ENCODE results near the gene SYTL1. TPM values are rescaled to one million over a fixed set of nuclear protein-coding genes. Genes with fewer than 3 reads are reported as not detected.
A peak's percentile ranks its signal among the peaks of the same experiment; 100 is the strongest.

SYTL1 gene
- total and polyA plus RNA-seq, 9 of the 15 experiments (the other 6 are each of a cell fraction or from before 2014, with no cell fraction given), result 0.04 to 9.3 (median 1.7) TPM

GRCh38 chr1:27321813-27322568 lies 19.8 kb upstream of the SYTL1 start, which contains the start of gene TMEM222 (continued):
- TF ChIP-seq E2F1 (CRISPR knock-in tag; IDR thresholded peaks at IDR 0.05), result peak; percentile 92
- TF ChIP-seq SRSF7 (optimal IDR thresholded peaks at IDR 0.05; ENCODE audit: low read depth, low read length), result no peak
- 0 out of 2 replicates have a peak, but pooled peaks have one; percentile 24 for TF ChIP-seq ZNF830 (CRISPR knock-in tag; IDR thresholded peaks at IDR 0.05)
- TF ChIP-seq SIRT6 (IDR thresholded peaks at IDR 0.05; ENCODE audit: low read depth, low read length), result no peak
- TF ChIP-seq HDAC6 (IDR thresholded peaks at IDR 0.05; ENCODE audit: low read depth, low read length), result no peak
- TF ChIP-seq ZNF561 (CRISPR knock-in tag; conservative IDR thresholded peaks at IDR 0.05), result no peak
- peak; percentile 91 for TF ChIP-seq VEZF1 (CRISPR knock-in tag; IDR thresholded peaks at IDR 0.05)
- no peak for TF ChIP-seq MCM2 (IDR thresholded peaks at IDR 0.05; ENCODE audit: low read depth)
- TF ChIP-seq BDP1 (IDR thresholded peaks at IDR 0.05; ENCODE audit: insufficient read depth, insufficient read length), result no peak
- peak; percentile 38 to 57; a peak in 2 of 4 replicates for TF ChIP-seq ZMIZ1 (IDR thresholded peaks at IDR 0.05; ENCODE audit: low read depth in 2 of 2, low read length in 2 of 2)
- no peak for TF ChIP-seq ZNF133 (CRISPR knock-in tag; IDR thresholded peaks at IDR 0.05)
- TF ChIP-seq DDX20 (tag; IDR thresholded peaks at IDR 0.05; ENCODE audit: low read depth), result no peak
- peak; percentile 84 for TF ChIP-seq ZNF395 (CRISPR knock-in tag; IDR thresholded peaks at IDR 0.05)
- peak; percentile 86 for TF ChIP-seq ETS2 (tag; IDR thresholded peaks at IDR 0.05; ENCODE audit: borderline replicate concordance, poor library complexity, severe bottlenecking)
- peak; percentile 85; the same call in 1 of the 2 replicates for TF ChIP-seq ZBTB17 (CRISPR knock-in tag; IDR thresholded peaks at IDR 0.05)
- TF ChIP-seq ZNF174 (CRISPR knock-in tag; IDR thresholded peaks at IDR 0.05), result no peak
- peak; percentile 78 for TF ChIP-seq CBFB (CRISPR knock-in tag; IDR thresholded peaks at IDR 0.05)
- no peak for TF ChIP-seq ZNF76 (CRISPR knock-in tag; IDR thresholded peaks at IDR 0.05; ENCODE audit: borderline replicate concordance)
- peak in 1 of 2 experiments; percentile 93; a peak in 2 of 4 replicates for TF ChIP-seq HDAC1 (IDR thresholded peaks at IDR 0.05)

Measured in K562 (cell line).